Measurements from ENCODE around the gene CFAP126. TPM values are rescaled to one million over a fixed set of nuclear protein-coding genes. Genes with fewer than 3 reads are reported as not detected.

The CFAP126 gene
- total and polyA plus RNA-seq, 2 of the 8 experiments (the other 6 are each of a cell fraction or from before 2014, with no cell fraction given), result not detected

- Histone ChIP-seq H3K23me2 (ENCODE audit: low read depth, low read length) (no peaks in the 10 kb centered on the region), H2AK5ac (ENCODE audit: low read depth, low read length) (no peak overlapping the region), H4K91ac (replicated peaks; ENCODE audit: insufficient read length, low read length) (no peak overlapping the region), H3K14ac (ENCODE audit: insufficient read length) (no peak overlapping the region), H2BK5ac (ENCODE audit: low read depth, low read length) (no peak overlapping the region), H4K8ac (ENCODE audit: extremely low read depth, insufficient read depth, low read length) (no peak overlapping the region), H2BK120ac (replicated peaks; ENCODE audit: low read depth, low read length) (no peak overlapping the region), H3K4me3 (ENCODE audit: extremely low read depth in 1 of 4, insufficient read depth in 2 of 4, low read depth in 3 of 4, low read length in 4 of 4) (no peak overlapping the region), H3K9ac (replicated peaks in 1 of 4; ENCODE audit: extremely low read depth in 1 of 4, low read depth in 3 of 4, low read length in 3 of 4) (no peak overlapping the region), H3K79me1 (ENCODE audit: low read depth, low read length) (no peaks in the 10 kb centered on the region), H4K5ac (ENCODE audit: insufficient read length, low read depth, low read length) (no peak overlapping the region), H3K4me1 (replicated peaks in 1 of 4; ENCODE audit: control insufficient read depth in 3 of 4, insufficient read depth in 4 of 4, low read length in 3 of 4) (peaks cover 0 to 4% (median 0%) of the 10 kb centered on the region in 4 experiments; a peak in 1 of 7 replicates), H3K36me3 (ENCODE audit: control insufficient read depth in 2 of 4, insufficient read depth in 4 of 4, low read length in 3 of 4) (peaks cover 0 to 13% (median 4%) of the 10 kb centered on the region in 4 experiments; a peak in 2 of 8 replicates), H2BK20ac (ENCODE audit: low read length) (no peak overlapping the region), H3K9me3 (ENCODE audit: insufficient read depth in 2 of 2, low read depth in 1 of 2, low read length in 1 of 2) (no peaks in the 10 kb centered on the region), H3K27me3 (replicated peaks in 1 of 4; ENCODE audit: control insufficient read depth in 3 of 4, extremely low read depth in 1 of 4, insufficient read depth in 3 of 4, low read length in 3 of 4) (no peaks in the 10 kb centered on the region), H2BK15ac (ENCODE audit: low read length) (no peak overlapping the region), H3K27ac (ENCODE audit: low read depth, low read length) (no peak overlapping the region), H2BK12ac (ENCODE audit: low read depth, low read length) (no peak overlapping the region), H2AFZ (ENCODE audit: low read length) (no peak overlapping the region), H4K20me1 (replicated peaks in 1 of 2; ENCODE audit: control insufficient read depth in 1 of 2, insufficient read depth in 2 of 2, low read length in 2 of 2) (no peaks in the 10 kb centered on the region), H3K79me2 (ENCODE audit: control insufficient read depth in 1 of 2, insufficient read depth in 2 of 2, low read length in 2 of 2) (0 out of 4 replicates have a peak, but pooled peaks cover 0 to 2% of the 10 kb centered on the region in 2 experiments), H3K23ac (ENCODE audit: insufficient read length) (no peak overlapping the region), H3K4ac (replicated peaks; ENCODE audit: insufficient read length, low read depth, low read length) (no peak overlapping the region), H3K56ac (replicated peaks; ENCODE audit: insufficient read length, low read depth, low read length) (no peak overlapping the region), H3K4me2 (ENCODE audit: insufficient read depth in 1 of 2, low read depth in 2 of 2, low read length in 2 of 2) (no peak overlapping the region), H3K18ac (ENCODE audit: extremely low read depth, low read length) (no peak overlapping the region)
- ChIA-PET CTCF (ENCODE audit: partially characterized antibody) (no interaction called here), POLR2A (ENCODE audit: partially characterized antibody) (no interaction called here)
- DNase-seq (ENCODE audit: low read depth in 1 of 2, low spot score in 2 of 2) (no peak), FAIRE-seq (no peak)
- TF ChIP-seq KDM5A (IDR thresholded peaks at IDR 0.05; ENCODE audit: low read length), result no peak
Measured at GRCh38 chr1:161364332-161364731, 3.3 kb downstream of the CFAP126 start.

All from H1 (cell line).